ENCODE results near the gene POGZ. TPM values are rescaled to one million over a fixed set of nuclear protein-coding genes. Genes with fewer than 3 reads are reported as not detected.
"Not testable (repeated sequence)": the region's sequence is repeated elsewhere in the genome, so short reads cannot be mapped to it uniquely, and the experiment has no call there.

POGZ gene
- total RNA-seq, 1 donor from 2014 or later: 165 TPM

GRCh38 chr1:151436985-151437384 is 22.3 kb downstream of the POGZ start:
- intact Hi-C loops (cut with DNase I): no loop called here

GRCh38 chr1:151435174-151435573 is 24.1 kb downstream of the POGZ start:
- intact Hi-C loops (cut with DNase I): no loop called here
- ATAC-seq (no peak), DNase-seq (ENCODE audit: low spot score) (no peak)

More at GRCh38 chr1:151436985-151437384, 22.3 kb downstream of the POGZ start:
- no peak for ATAC-seq
- no peak for DNase-seq (ENCODE audit: low spot score)

DNA sequence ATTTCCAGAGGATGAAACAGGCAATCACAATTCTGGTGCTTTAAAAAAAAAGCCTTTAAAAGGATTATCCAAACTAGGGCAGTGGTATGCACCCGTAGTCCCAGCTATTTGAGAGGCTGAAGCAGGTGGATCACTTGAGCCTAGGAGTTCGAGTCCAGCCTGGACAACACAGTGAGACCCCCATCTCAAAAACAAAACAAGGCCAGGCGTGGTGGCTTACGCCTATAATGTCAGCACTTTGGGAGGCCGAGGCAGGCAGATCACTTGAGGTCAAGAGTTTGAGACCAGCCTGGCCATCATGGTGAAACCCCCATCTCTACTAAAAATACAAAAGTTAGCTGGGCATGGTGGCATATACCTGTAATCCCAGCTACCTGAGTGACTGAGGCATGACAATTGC is 25.5 kb downstream of the POGZ start:
- DNase-seq (ENCODE audit: low spot score); ATAC-seq; intact Hi-C loops (cut with DNase I): not testable (repeated sequence)

DNA sequence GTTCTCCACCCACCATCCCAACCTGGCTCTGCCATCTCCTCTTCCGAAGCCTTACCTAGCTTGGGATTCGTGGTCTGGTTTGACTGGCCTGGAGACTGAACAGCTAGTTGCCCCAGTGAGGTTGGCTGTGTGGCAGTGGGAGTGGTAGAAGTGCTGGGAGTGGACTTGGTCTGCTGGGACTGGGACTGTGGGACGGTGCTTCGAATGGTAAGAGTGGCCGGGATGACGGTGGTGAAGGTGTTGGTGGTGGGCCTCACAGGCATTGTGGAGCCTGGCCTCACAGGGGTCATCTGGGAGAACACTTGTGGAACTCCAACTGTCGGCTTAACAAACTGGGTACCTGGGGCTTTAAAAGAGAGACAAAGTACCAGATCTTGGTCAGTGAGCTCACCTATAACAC is 31.2 kb downstream of the POGZ start:
- intact Hi-C loops (cut with DNase I): no loop called here
- ATAC-seq: no peak
- no peak for DNase-seq (ENCODE audit: low spot score)

DNA sequence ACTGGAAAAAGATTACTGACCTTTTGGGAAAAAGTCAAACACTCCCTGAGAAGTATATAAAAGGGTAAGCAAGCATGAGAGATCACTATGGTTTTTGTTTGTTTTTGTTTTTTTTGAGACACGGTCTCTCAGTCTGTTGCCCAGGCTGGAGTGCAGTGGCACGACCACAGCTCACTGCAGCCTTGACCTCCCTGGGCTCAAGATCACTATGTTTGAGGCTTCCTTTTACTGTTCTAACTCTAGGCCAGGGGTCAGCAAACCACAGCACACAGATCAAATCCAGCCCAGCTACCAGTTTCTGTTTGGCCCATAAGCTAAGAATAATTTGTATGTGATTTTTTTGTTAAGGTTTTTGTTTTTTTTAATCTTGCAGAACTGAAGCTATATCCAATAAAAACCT is 34.2 kb downstream of the POGZ start:
- DNase-seq (ENCODE audit: low spot score): no peak
- no peak for ATAC-seq
- intact Hi-C loops (cut with DNase I): no loop called here

GRCh38 chr1:151419819-151420218 is 39.5 kb downstream of the POGZ start:
- intact Hi-C loops (cut with DNase I): no loop called here

GRCh38 chr1:151418081-151418480 is 41.2 kb downstream of the POGZ start:
- DNase-seq (ENCODE audit: low spot score) (no peak), ATAC-seq (no peak)
- intact Hi-C loops (cut with DNase I): no loop called here

More at GRCh38 chr1:151419819-151420218, 39.5 kb downstream of the POGZ start:
- DNase-seq (ENCODE audit: low spot score) (no peak), ATAC-seq (no peak)

GRCh38 chr1:151416231-151416630 is 43.1 kb downstream of the POGZ start:
- intact Hi-C loops (cut with DNase I): no loop called here
- DNase-seq (ENCODE audit: low spot score) (no peak), ATAC-seq (peak; percentile 34)

DNA sequence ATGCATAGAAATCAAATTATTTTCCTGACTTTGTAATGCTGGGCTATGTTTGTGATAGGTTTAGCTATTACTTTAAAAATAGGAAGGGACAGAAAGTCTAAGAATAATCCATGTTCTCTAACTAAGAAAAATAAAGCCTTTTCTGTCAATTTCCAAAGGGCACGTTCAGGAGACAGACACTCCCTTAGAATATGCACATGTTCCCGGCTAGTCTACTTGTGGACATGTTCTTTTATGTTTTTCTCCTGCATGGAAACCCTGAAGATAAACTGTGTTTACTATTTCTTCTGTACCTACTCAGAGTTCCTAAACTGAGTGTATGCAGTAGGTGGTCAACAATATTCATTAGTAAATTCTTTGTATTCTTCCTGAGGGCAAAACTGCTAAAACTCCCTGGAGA is 47.4 kb downstream of the POGZ start:
- no peak for ATAC-seq
- no peak for DNase-seq (ENCODE audit: low spot score)

GRCh38 chr1:151408891-151409290 is 50.4 kb downstream of the POGZ start:
- intact Hi-C loops (cut with DNase I): no loop called here
- no peak for DNase-seq (ENCODE audit: low spot score)
- ATAC-seq: no peak

More for the DNA sequence above, 47.4 kb downstream of the POGZ start:
- intact Hi-C loops (cut with DNase I): no loop called here

DNA sequence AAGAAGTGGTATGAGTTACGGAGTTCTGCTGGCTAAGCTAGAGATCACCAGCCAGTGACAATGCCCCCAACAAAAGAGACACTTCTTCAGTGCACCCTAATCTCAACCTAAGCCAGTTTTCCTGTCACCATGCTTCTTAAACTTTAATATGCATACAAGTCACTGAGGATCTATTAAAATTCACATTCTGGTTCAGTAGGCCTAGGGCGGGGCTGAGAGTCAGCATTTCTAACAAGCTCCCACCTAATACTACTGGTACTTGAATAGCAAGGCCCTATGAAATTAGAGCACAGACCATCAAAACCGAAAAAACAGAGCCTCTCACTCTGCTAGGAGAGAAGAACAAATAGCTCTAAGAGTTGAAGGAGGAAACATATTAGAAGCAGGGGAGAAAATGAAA is 52.0 kb downstream of the POGZ start:
- ATAC-seq (no peak), DNase-seq (ENCODE audit: low spot score) (no peak)
- intact Hi-C loops (cut with DNase I): no loop called here

DNA sequence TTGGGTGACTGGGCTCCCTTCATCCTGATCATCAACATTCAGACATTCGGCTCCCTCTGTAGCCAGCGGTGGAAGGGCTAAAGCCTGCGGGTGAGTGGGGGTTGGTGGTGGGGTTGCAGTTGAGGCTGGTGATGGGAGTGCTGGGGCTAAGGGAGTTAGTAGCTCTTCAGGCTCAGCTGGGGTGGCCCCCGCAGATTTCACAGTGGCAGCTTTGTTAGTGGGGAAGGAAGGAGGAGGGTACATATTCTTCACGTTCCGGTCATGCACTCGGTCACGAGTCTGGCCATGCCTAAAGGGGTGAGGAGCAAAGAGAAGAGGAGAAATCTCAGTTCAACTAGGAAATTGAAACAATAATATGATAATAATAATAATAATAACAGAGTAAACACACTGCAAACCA is 53.1 kb downstream of the POGZ start:
- ATAC-seq (peak; percentile 52), DNase-seq (ENCODE audit: low spot score) (no peak)
- intact Hi-C loops (cut with DNase I): no loop called here

DNA sequence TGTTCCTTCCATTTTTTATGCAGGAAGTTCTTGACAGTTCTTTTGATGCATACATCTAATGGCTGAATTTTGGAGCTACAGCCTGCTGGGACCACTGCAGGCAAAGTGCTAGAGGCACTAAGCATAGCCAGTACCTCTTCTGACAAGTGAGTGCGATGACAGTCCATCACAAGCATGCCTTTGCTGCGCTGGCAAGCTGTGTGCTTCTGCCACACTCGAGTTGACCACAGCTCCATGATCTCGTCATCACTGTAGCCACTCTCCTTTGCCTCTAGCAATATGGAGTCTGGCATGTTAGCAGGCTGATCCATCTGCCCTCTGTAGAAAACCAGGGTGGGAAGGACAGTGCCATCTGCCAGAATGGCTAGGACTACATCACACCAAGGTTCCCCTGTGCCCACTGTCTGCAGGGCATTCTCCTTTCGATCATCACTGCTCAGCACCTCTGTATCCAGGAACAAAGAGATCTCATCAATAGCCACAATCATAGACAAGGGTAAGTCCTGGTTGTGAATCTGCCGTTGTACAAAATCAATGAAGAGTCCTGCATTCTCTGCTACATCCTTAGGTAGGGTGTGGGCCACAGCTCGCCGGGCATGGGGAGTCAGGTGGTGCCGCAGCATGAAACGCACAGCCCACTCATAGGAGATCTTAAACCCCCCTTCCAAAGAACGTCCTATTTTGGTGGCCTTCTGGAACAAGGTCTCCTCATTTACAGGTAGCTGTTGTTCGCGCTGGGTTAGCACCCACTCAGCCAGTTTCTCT is 53.9 kb downstream of the POGZ start:
- ATAC-seq (peak; percentile 5), DNase-seq (ENCODE audit: low spot score) (no peak)
- intact Hi-C loops (cut with DNase I): no loop called here

DNA sequence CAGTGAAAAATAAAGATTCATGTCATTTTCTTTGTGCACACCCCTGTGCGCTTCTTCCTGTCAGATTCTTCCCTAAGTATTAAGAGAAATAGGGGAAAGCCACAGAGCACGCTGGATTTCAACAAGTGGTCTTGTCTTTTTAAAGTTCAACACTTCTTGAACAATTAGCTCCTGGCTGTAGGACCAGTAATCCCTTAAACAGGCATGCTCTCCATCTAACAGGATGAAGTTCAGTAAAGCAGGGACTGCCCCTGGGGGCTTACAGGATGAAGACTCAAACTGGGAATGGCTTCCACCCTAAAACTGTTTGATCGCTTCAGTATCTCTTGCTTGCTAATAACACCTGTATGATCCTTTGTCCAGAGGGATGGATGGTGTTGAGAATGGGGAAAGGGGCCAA is 55.7 kb downstream of the POGZ start:
- DNase-seq (ENCODE audit: low spot score) (no peak), ATAC-seq (no peak)
- intact Hi-C loops (cut with DNase I): no loop called here

GRCh38 chr1:151402764-151403163 is 56.5 kb downstream of the POGZ start:
- DNase-seq (ENCODE audit: low spot score) (no peak), ATAC-seq (no peak)
- intact Hi-C loops (cut with DNase I): no loop called here

GRCh38 chr1:151401860-151402259 is 57.4 kb downstream of the POGZ start:
- DNase-seq (ENCODE audit: low spot score): no peak
- ATAC-seq: no peak
- intact Hi-C loops (cut with DNase I): no loop called here

- ATAC-seq (no peak), DNase-seq (ENCODE audit: low spot score) (no peak)
- intact Hi-C loops (cut with DNase I): no loop called here
Observed at GRCh38 chr1:151401125-151401788, 58.0 kb downstream of the POGZ start.

GRCh38 chr1:151399324-151400171 is 59.7 kb downstream of the POGZ start, which contains the start of gene PSMB4:
TSS of gene PSMB4 (plus strand) at chr1:151399573. CDS start at chr1:151399588, 15 bp downstream.
- intact Hi-C loops (cut with DNase I): loop anchor here (1.0 to 10.0 kb wide), 2 partner anchors 55 to 116 kb away; partner anchors contain the start of gene RFX5
- DNase-seq (ENCODE audit: low spot score): peak; percentile 86

DNA sequence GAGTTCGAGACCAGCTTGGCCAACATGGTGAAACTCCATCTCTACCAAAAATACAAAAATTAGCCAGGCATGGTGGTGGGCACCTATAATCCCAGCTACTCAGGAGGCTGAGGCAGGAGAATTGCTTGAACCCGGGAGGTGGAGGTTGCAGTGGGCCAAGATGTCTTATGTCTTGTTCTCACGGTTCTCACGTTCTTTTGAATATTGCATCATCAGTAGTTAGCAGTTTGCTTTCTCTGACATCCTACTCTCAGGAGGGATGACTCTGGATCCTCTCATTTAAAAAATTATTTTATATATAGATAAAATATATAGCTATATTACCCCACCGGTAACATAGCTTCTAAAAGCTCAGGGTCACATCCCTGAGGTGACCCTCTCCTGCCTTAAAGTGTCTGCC is 63.0 kb downstream of the POGZ start:
- intact Hi-C loops (cut with DNase I): loop anchor here (10.0 kb wide), 1 partner anchor 51 kb away; the partner anchor contains the start of gene RFX5
- not testable (repeated sequence) for DNase-seq (ENCODE audit: low spot score); ATAC-seq

More at GRCh38 chr1:151399324-151400171, 59.7 kb downstream of the POGZ start, which contains the start of gene PSMB4:
- peak; percentile 97 for ATAC-seq
